ENCODE data around the gene KRT12. TPM values are rescaled to one million over a fixed set of nuclear protein-coding genes. Genes with fewer than 3 reads are reported as not detected.

KRT12 gene
- total and polyA plus RNA-seq, 2 of the 4 experiments (the other 2 are of a cell fraction): not detected

DNA sequence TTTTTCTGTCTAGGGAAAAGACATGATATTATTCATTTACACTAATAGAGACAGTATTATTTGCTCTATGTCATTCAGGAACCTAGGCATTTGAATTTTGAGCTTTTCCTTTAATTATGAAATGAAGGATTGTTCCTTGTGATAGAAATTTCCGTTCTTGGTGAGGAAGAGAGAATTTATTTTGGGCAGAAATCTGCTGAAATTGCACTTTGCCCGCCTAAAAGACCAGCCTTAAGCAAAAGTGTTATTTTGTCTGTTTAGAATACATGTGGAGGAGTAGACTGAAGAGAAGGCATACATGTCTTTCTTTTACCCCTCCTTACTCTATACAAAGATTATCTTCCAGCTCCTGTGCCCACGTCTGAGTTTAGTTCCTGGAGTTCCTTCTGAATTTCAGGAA, 27.8 kb downstream of the KRT12 start:
- CTCF ChIA-PET: no interaction called here
- Histone ChIP-seq H3K9me3 (ENCODE audit: control insufficient read depth, insufficient read depth, low read length) (no peaks in the 10 kb centered on the region), H4K8ac (ENCODE audit: low read depth in 2 of 2, low read length in 2 of 2) (no peak overlapping the region), H3K18ac (ENCODE audit: low read depth, low read length) (no peak overlapping the region), H3K4me3 (ENCODE audit: insufficient read depth, low read depth, low read length) (no peak overlapping the region), H3K14ac (replicated peaks; ENCODE audit: low read depth, low read length) (no peak overlapping the region), H2BK5ac (ENCODE audit: low read depth, low read length, poor library complexity, severe bottlenecking) (no peak overlapping the region), H3K36me3 (ENCODE audit: control insufficient read depth, insufficient read depth, low read length) (peaks cover 8% of the 10 kb centered on the region), H3K9me1 (ENCODE audit: insufficient read depth, low read length) (0 out of 2 replicates have a peak, but pooled peaks cover 4% of the 10 kb centered on the region), H3K79me1 (ENCODE audit: low read depth in 1 of 2, low read length in 2 of 2) (no peaks in the 10 kb centered on the region), H3K4me2 (ENCODE audit: low read depth, low read length) (no peak overlapping the region), H3K27ac (ENCODE audit: insufficient read depth, low read length) (no peak overlapping the region), H3K23ac (ENCODE audit: low read depth, low read length) (no peak overlapping the region), H3K9ac (ENCODE audit: low read depth, low read length) (no peak overlapping the region), H3K4ac (ENCODE audit: low read depth, low read length) (no peak overlapping the region), H2BK120ac (ENCODE audit: low read depth, low read length) (no peak overlapping the region), H2BK15ac (ENCODE audit: low read depth, low read length) (no peak overlapping the region), H3K4me1 (ENCODE audit: control insufficient read depth, insufficient read depth, low read length) (no peaks in the 10 kb centered on the region), H4K91ac (ENCODE audit: insufficient read depth, low read depth, low read length) (no peak overlapping the region), H2AFZ (replicated peaks; ENCODE audit: low read length, poor library complexity) (no peak overlapping the region), H4K20me1 (ENCODE audit: insufficient read depth, low read length) (no peaks in the 10 kb centered on the region), H4K5ac (ENCODE audit: low read depth, low read length) (no peak overlapping the region), H2AK9ac (replicated peaks; ENCODE audit: low read depth, low read length, poor library complexity) (no peak overlapping the region), H3K27me3 (ENCODE audit: control insufficient read depth, insufficient read depth, low read length) (no peaks in the 10 kb centered on the region; the same call in 1 of the 2 replicates), H2AK5ac (ENCODE audit: low read depth, low read length) (no peak overlapping the region), H3K56ac (ENCODE audit: extremely low read depth, insufficient read depth, low read length) (no peak overlapping the region), H2BK20ac (ENCODE audit: low read depth, low read length) (no peak overlapping the region)
- POLR2A ChIA-PET (ENCODE audit: unreplicated experiment): no interaction called here
- DNase-seq: no peak
- dilution Hi-C loops (cut with HindIII; ENCODE audit: low sequenced_read_pairs, unreplicated experiment) (no loop called here), intact Hi-C loops (cut with micrococcal nuclease) (no loop called here), in situ Hi-C loops (cut with MboI; ENCODE audit: low sequenced_read_pairs) (no loop called here)
- WGBS, 2 experiments (ENCODE audit: extremely low coverage in 2 of 2, insufficient read length in 1 of 2): 80% methylated on average over 1 of the region's 3 CpGs; no CpG with 5 or more reads in 1 of the 2 experiments
- no peak for ATAC-seq (ENCODE audit: low read depth)
- no peak for TF ChIP-seq NFE2L2 (IDR thresholded peaks at IDR 0.05; ENCODE audit: low read depth, low read length)
- TF ChIP-seq MAFK (IDR thresholded peaks at IDR 0.05; ENCODE audit: low read depth, low read length): peak; percentile 11; the same call in 1 of the 2 replicates
- BruUV-seq (replicated peaks): no TSS peak

Measured in IMR-90 (cell line).